ENCODE measurements around the gene SLAMF9.

GRCh38 chr1:159935719-159936272 lies 18.2 kb downstream of the SLAMF9 start:
- no peak for TF ChIP-seq GATA2 (IDR thresholded peaks at IDR 0.05; ENCODE audit: low read depth, low read length)
- TF ChIP-seq GATA3 (IDR thresholded peaks at IDR 0.05; ENCODE audit: low read depth, low read length), result no peak
